Caki2 (cell line): Measurements from ENCODE around the gene AKAP1. TPM values are rescaled to one million over a fixed set of nuclear protein-coding genes. Genes with fewer than 3 reads are reported as not detected.

Experiments
- DNase-seq: peaks from one replicate; pipeline ENCODE4 v3.0.0-alpha.2; 2015; ENCODE audit warnings: low read depth
- in situ Hi-C: cut with HindIII; loops from 2 replicates; pipeline ENCODE4 v1.10.0; 2016; ENCODE audit warnings: low sequenced_read_pairs, low pct_unique_long_range_greater_than_20kb, mixed read lengths
- total RNA-seq: library from RNA; depleted of rRNA; stranded (reverse); fragments of >200 nt; shearing (Covaris generic); gene quantifications from 2 replicates; pipeline ENCODE4 v1.2.3, GENCODE V29; 2014; ENCODE audit warnings: low replicate concordance

AKAP1 gene
- total RNA-seq, 1 experiment from 2014 or later = 11.5 TPM

- in situ Hi-C loops = no loop called here
- DNase-seq = no peak
Measured at GRCh38 chr17:57071991-57072944, 12.8 kb upstream of the AKAP1 start.

GRCh38 chr17:57073626-57074025 lies 11.4 kb upstream of the AKAP1 start:
- no peak for DNase-seq
- in situ Hi-C loops = no loop called here

- in situ Hi-C loops = no loop called here
- no peak for DNase-seq
Measured at GRCh38 chr17:57075193-57075592, 9.9 kb upstream of the AKAP1 start.

- in situ Hi-C loops = no loop called here
- DNase-seq = no peak
Measured at GRCh38 chr17:57075785-57076184, 9.3 kb upstream of the AKAP1 start.

- in situ Hi-C loops = no loop called here
- DNase-seq = no peak
Measured at GRCh38 chr17:57077000-57077399, 8.0 kb upstream of the AKAP1 start.

GRCh38 chr17:57078274-57078673 lies 6.8 kb upstream of the AKAP1 start:
- DNase-seq = no peak
- in situ Hi-C loops = no loop called here

- in situ Hi-C loops = no loop called here
- no peak for DNase-seq
Measured at GRCh38 chr17:57080718-57081117, 4.3 kb upstream of the AKAP1 start.

- in situ Hi-C loops = no loop called here
Measured at GRCh38 chr17:57082441-57082840, 2.6 kb upstream of the AKAP1 start.

GRCh38 chr17:57084361-57084801 lies 665 bp upstream of the AKAP1 start:
- DNase-seq = peak; percentile 8
- in situ Hi-C loops = no loop called here

More at GRCh38 chr17:57082441-57082840, 2.6 kb upstream of the AKAP1 start:
- no peak for DNase-seq

- in situ Hi-C loops = no loop called here
- DNase-seq = peak; percentile 63
Measured at GRCh38 chr17:57085448-57086068, 512 bp downstream of the AKAP1 start.

GRCh38 chr17:57086069-57086930 lies 1.3 kb downstream of the AKAP1 start:
- in situ Hi-C loops = no loop called here
- DNase-seq = peak; percentile 55

- no peak for DNase-seq
- in situ Hi-C loops = no loop called here
Measured at GRCh38 chr17:57088298-57088697, 3.3 kb downstream of the AKAP1 start.

GRCh38 chr17:57089391-57089790 lies 4.3 kb downstream of the AKAP1 start:
- in situ Hi-C loops = no loop called here
- no peak for DNase-seq

GRCh38 chr17:57090560-57091185 lies 5.6 kb downstream of the AKAP1 start:
- in situ Hi-C loops = no loop called here
- DNase-seq = no peak

- in situ Hi-C loops = no loop called here
- DNase-seq = no peak
Measured at GRCh38 chr17:57091186-57091618, 6.2 kb downstream of the AKAP1 start.

- in situ Hi-C loops = no loop called here
- DNase-seq = no peak
Measured at GRCh38 chr17:57092171-57092570, 7.1 kb downstream of the AKAP1 start.

- in situ Hi-C loops = no loop called here
- no peak for DNase-seq
Measured at GRCh38 chr17:57092779-57093178, 7.7 kb downstream of the AKAP1 start.
